LHCN-M2 (cell line): ENCODE results near the gene TRIP13. TPM values are rescaled to one million over a fixed set of nuclear protein-coding genes. Genes with fewer than 3 reads are reported as not detected.
"Not testable (repeated sequence)": the region's sequence is repeated elsewhere in the genome, so short reads cannot be mapped to it uniquely, and the experiment has no call there.

Experiments
- DNase-seq: peaks from one replicate; pipeline ENCODE4 v3.0.0-alpha.2; 2012; ENCODE audit warnings: low read depth
- total RNA-seq: library from RNA; depleted of rRNA; stranded (reverse); fragments of >200 nt; gene quantifications from 2 replicates; pipeline ENCODE4 v1.2.3, GENCODE V29; 2014

The TRIP13 gene
- total RNA-seq, 1 experiment from 2014 or later = 64.7 TPM

DNA sequence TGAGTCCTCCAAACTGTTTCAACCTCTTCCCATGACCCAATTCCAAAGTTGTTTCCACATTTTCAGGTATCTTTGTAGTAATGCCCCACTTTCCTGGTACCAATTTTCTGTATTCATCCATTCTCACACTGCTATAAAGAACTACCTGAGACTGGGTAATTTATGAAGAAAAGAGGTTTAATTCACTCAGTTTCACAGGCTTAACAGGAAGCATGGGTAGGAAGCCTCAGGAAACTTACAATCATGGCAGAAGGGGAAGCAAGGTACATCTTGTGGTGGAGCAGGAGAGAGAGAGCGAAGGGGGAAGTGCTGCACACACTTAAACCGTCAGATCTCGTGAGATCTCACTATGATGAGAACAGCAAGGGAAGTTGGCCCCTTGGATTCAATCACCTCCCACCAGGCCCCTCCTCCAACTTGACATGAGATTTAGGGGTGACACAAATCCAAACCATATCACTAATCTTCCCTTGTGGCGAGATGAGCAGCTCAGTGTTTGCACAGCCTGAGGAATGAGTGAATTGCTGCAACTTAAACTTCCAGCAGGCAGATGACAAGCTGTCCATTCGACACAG is 42.9 kb downstream of the TRIP13 start:
- DNase-seq = no peak

GRCh38 chr5:936149-937144 is 43.8 kb downstream of the TRIP13 start:
- no peak for DNase-seq

GRCh38 chr5:937151-937924 is 44.7 kb downstream of the TRIP13 start:
- no peak for DNase-seq

- no peak for DNase-seq
Measured at GRCh38 chr5:939368-939767, 46.7 kb downstream of the TRIP13 start.

GRCh38 chr5:940741-941140 is 48.1 kb downstream of the TRIP13 start:
- not testable (repeated sequence) for DNase-seq

DNA sequence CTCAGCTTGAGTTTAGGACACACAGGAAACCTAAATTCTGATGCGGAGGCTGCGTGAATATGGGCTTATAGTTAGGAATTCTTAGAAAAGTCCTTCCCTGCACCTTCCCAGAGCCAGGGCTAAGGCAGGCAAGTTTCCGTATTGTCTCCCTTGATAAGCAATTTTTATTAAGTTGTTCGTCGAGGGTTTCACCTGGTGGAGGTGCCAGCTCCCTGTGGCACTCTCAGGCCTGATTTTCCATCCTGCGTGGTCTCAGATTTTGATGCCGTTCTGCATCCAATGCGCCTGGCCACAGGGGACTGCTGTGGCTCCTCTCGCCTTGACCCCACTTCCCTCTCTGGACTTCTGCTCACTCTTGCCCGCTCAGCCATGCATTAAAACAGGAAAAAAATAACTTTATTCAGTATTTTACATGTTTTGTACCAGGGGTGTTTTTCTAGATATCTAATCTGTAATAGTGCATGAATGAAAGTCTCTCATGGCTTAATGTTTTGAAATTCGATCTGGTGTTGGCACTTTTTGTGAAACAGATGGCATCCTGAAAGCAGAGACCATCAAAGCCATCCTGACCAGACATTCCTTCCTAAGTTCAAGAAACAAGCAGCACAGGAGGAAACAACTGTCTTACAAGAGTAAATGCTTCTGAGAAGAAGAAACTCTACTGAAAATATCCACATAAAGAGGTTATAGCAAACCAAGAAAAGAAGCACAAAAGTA is 50.7 kb downstream of the TRIP13 start:
- peak; percentile 45 for DNase-seq

DNA sequence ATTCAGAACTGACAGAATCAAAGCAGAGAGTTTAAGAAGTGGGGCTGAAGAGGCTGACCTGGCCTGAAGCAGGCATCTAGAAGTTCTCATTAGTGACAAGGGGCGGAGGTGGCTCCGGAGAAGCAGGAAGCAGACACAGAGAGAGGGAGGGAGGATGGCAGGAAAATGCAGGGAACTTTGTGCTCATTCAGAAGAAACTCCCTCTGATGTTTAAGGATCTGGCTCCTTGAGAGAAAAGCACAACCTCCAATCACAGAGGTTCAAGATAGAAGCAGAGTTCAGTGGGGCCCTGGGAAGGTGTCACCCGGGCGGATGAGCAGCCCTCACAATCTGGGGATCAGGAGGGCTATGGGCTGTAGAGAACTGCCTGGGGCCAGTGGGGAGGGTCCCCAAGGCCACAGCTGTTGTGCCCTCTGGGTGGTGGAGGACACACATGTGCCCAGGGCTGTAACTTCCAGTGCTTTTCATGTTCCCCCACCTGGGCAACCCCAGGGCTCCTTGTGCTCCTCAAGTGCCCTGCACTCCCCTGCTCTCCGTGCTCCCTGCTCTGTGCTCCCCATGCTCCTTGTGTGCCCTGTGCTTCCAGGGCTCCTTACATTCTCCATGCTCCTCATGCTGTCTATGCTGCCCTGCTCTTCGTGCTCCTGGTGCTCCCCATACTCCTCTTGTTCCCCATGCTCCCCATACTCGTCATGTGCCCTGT is 51.4 kb downstream of the TRIP13 start:
- DNase-seq = no peak

GRCh38 chr5:944621-944927 is 51.9 kb downstream of the TRIP13 start:
- no peak for DNase-seq

- no peak for DNase-seq
Measured at GRCh38 chr5:944992-945685, 52.5 kb downstream of the TRIP13 start.

- peak; percentile 22 for DNase-seq
Measured at GRCh38 chr5:945691-946551, 53.2 kb downstream of the TRIP13 start.

- DNase-seq = no peak
Measured at GRCh38 chr5:946720-947625, 54.3 kb downstream of the TRIP13 start.

- no peak for DNase-seq
Measured at GRCh38 chr5:947626-948471, 55.2 kb downstream of the TRIP13 start.

DNA sequence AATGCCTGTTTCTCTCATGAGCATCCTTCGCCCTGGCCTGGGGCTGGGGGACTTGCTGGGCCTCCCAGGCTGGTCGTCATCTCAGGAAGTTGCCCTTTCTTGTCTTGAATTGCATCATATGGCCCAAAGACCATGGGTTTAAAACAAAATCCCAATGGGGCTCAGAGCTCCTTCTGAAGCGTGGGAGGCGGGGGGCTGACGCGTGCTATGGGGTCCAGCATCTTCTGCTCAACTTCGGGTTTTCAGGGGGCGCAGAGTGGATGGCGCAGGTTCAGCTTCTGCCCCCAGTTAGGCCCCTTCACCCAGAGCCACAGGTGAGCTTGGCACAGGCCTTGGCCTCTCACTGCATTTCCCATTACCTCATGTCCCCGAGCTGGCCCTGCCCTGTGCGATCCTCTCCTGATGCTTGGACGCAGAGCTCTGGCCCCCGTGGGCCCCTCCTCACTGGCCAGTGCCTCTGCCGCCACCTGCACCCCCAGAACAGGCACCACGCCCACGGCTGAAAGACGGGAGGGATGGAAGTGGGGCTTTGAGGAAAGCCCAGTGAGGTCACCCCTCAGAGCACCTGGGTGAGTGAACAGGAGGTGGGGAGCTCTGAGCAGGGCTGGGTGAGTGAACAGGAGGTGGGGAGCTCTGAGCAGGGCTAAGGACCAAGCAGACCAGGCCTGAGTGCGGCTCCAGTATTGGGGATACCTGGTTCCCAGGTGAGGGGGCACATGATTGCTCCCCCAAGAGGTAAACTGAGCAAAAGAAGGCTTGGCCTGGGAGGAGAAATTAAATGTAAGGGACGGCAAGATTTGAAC is 56.0 kb downstream of the TRIP13 start:
- no peak for DNase-seq

DNA sequence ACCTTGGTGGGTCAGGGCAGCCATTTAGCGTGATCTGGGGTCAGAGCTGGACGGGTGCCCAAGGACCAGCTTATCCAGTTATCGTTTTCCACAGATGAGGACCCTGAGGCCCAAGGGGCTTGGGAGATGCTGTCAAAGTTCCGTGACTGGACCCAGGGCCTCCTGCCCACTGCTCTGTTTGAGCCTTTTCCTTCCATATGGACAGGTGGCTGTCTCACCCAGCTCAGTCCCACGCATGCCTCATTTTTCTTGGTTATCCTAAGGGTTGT is 56.5 kb downstream of the TRIP13 start:
- DNase-seq = no peak

- no peak for DNase-seq
Measured at GRCh38 chr5:949815-950560, 57.3 kb downstream of the TRIP13 start.

- DNase-seq = no peak
Measured at GRCh38 chr5:951940-952596, 59.4 kb downstream of the TRIP13 start.
